Adrenal gland (tissue), 5 donors: ENCODE results near the gene PSG1.
"Not testable (repeated sequence)": the region's sequence is repeated elsewhere in the genome, so short reads cannot be mapped to it uniquely, and the experiment has no call there.

Source experiments
- POLR2A ChIP-seq, 2 donors: fragments of 450-650 bp; IDR thresholded peaks; one replicate each; pipeline ENCODE4 v1.6.1; 2017; ENCODE audit warnings: antibody characterized with exemption in 2 of 2, mild to moderate bottlenecking in 2 of 2, moderate library complexity in 1 of 2
- TF ChIP-seq, protein P1 (sequence below), 6 experiments: fragments of 450-650 bp in 4 of 6; fragments of 200-600 bp in 2 of 6; sonication (generic) in 1 of 6; IDR thresholded peaks; 1 replicate in 5 of 6; 2 replicates in 1 of 6; pipeline versions ENCODE4 v1.5.1 to v1.8.0; 2016 to 2021; ENCODE audit warnings: antibody characterized with exemption in 6 of 6, mild to moderate bottlenecking in 2 of 6, moderate library complexity in 1 of 6
- donor health status: DM: no; HTN: no; CAD: no.

DNA sequence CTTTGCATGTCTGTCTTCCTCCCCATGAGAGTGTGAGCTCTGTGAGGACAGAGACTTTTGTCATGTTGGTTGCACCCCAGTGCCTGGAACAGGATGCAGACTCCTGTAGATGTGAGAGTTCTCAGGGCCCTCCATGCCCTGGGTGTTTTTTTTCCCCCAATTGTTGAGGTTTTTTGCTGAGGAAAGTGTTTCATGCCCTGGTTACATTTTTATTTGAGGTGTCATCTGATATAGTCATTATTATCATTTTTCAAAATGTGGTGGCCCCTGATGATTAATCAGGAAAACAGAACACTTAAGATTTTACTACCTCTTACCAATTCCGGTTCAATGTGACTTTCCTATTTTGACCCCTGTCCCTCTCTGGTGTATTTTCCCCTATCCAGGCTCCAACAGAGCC lies 37.4 kb upstream of the PSG1 start:
- not testable (repeated sequence) for TF ChIP-seq POLR2A (IDR thresholded peaks at IDR 0.05)
- TF ChIP-seq, protein P1, sequence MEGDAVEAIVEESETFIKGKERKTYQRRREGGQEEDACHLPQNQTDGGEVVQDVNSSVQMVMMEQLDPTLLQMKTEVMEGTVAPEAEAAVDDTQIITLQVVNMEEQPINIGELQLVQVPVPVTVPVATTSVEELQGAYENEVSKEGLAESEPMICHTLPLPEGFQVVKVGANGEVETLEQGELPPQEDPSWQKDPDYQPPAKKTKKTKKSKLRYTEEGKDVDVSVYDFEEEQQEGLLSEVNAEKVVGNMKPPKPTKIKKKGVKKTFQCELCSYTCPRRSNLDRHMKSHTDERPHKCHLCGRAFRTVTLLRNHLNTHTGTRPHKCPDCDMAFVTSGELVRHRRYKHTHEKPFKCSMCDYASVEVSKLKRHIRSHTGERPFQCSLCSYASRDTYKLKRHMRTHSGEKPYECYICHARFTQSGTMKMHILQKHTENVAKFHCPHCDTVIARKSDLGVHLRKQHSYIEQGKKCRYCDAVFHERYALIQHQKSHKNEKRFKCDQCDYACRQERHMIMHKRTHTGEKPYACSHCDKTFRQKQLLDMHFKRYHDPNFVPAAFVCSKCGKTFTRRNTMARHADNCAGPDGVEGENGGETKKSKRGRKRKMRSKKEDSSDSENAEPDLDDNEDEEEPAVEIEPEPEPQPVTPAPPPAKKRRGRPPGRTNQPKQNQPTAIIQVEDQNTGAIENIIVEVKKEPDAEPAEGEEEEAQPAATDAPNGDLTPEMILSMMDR (IDR thresholded peaks at IDR 0.05): not testable (repeated sequence)
